DOHH2 (cell line): Measurements from ENCODE around the gene CHAMP1.

Experiments used
- H3F3A ChIP-seq: fragments of 200-600 bp; sonication (generic), shearing (Covaris generic); 2 replicates; pipeline ENCODE4 v1.6.0; 2016; ENCODE audit warnings: antibody characterized with exemption, mild to moderate bottlenecking; ENCODE audit not compliant: control insufficient read depth, insufficient read depth
- H3K27ac ChIP-seq: fragments of 200-600 bp; sonication (generic); 2 replicates; pipeline ENCODE4 v1.5.1; 2014; ENCODE audit warnings: low read depth, mild to moderate bottlenecking, low read length, moderate library complexity
- H3K27me3 ChIP-seq: fragments of 200-600 bp; sonication (generic); 2 replicates; pipeline ENCODE4 v1.6.1; 2014; ENCODE audit warnings: mild to moderate bottlenecking, low read length, mixed read lengths; ENCODE audit not compliant: control insufficient read depth
- H3K36me3 ChIP-seq: fragments of 200-600 bp; sonication (generic); 2 replicates; pipeline ENCODE4 v1.6.1; 2014; ENCODE audit warnings: mild to moderate bottlenecking, low read length, moderate library complexity, mixed read lengths; ENCODE audit not compliant: control insufficient read depth
- H3K4me1 ChIP-seq: fragments of 200-600 bp; sonication (generic); 2 replicates; pipeline ENCODE4 v1.6.1; 2014; ENCODE audit warnings: mild to moderate bottlenecking, low read length, mixed read lengths; ENCODE audit not compliant: control insufficient read depth
- H3K4me2 ChIP-seq: fragments of 200-600 bp; sonication (generic); 2 replicates; pipeline ENCODE4 v1.6.0; 2014; ENCODE audit warnings: mild to moderate bottlenecking, low read length, moderate library complexity
- H3K4me3 ChIP-seq: fragments of 200-600 bp; sonication (generic); 2 replicates; pipeline ENCODE4 v1.5.1; 2014; ENCODE audit warnings: mild to moderate bottlenecking, low read length, mixed read lengths
- H3K79me2 ChIP-seq: fragments of 200-600 bp; sonication (generic); 2 replicates; pipeline ENCODE4 v1.6.1; 2014; ENCODE audit warnings: mild to moderate bottlenecking, low read length, mixed read lengths; ENCODE audit not compliant: control insufficient read depth
- H3K9me2 ChIP-seq: fragments of 200-600 bp; sonication (generic); replicated peaks from 2 replicates; pipeline ENCODE4 v1.6.1; 2014; ENCODE audit warnings: mild to moderate bottlenecking, low read length, mixed read lengths; ENCODE audit not compliant: control insufficient read depth
- H3K9me3 ChIP-seq: fragments of 200-600 bp; sonication (generic); 2 replicates; pipeline ENCODE4 v1.6.1; 2014; ENCODE audit warnings: antibody characterized with exemption, low read length, mixed read lengths; ENCODE audit not compliant: control insufficient read depth, insufficient read depth
- H4K20me1 ChIP-seq: fragments of 200-600 bp; sonication (generic); 2 replicates; pipeline ENCODE4 v1.6.0; 2014; ENCODE audit warnings: low read depth, mild to moderate bottlenecking, antibody characterized with exemption, low read length, moderate library complexity; ENCODE audit not compliant: control insufficient read depth, insufficient read depth
- CTCF ChIP-seq: fragments of 200-600 bp; sonication (generic); IDR thresholded peaks from one replicate; pipeline ENCODE4 v1.5.1; 2014; ENCODE audit warnings: antibody characterized with exemption, mild to moderate bottlenecking, low read depth, low read length; ENCODE audit not compliant: poor library complexity, severe bottlenecking
- EZH2phosphoT487 ChIP-seq: fragments of 200-600 bp; sonication (generic); IDR thresholded peaks from 2 replicates; pipeline ENCODE4 v1.6.1; 2017; ENCODE audit warnings: borderline replicate concordance, mild to moderate bottlenecking, antibody characterized with exemption, low read length, moderate library complexity, mixed read lengths

The CHAMP1 gene

GRCh38 chr13:114275304-114275703, 39.0 kb upstream of the CHAMP1 start:
- TF ChIP-seq EZH2phosphoT487 (no peak), CTCF (no peak)
- H3K27me3 ChIP-seq: no peaks in the 10 kb centered on the region
- peaks cover 26% of the 10 kb centered on the region for H3F3A ChIP-seq
- no peaks in the 10 kb centered on the region for H3K9me2 ChIP-seq
- H3K4me1 ChIP-seq: peaks cover 14% of the 10 kb centered on the region
- H3K4me3 ChIP-seq: no peak overlapping the region
- no peaks in the 10 kb centered on the region for H3K79me2 ChIP-seq
- H3K4me2 ChIP-seq: no peak overlapping the region
- H3K36me3 ChIP-seq: peaks cover 61% of the 10 kb centered on the region
- H3K9me3 ChIP-seq: no peaks in the 10 kb centered on the region
- no peak overlapping the region for H3K27ac ChIP-seq
- no peaks in the 10 kb centered on the region for H4K20me1 ChIP-seq

GRCh38 chr13:114279146-114279545, 35.2 kb upstream of the CHAMP1 start:
- peaks cover 35% of the 10 kb centered on the region for H3F3A ChIP-seq
- peak overlapping the region; percentile 95 for H3K27ac ChIP-seq
- peak overlapping the region; percentile 97; the same call in 1 of the 2 replicates for H3K4me2 ChIP-seq
- no peak overlapping the region for H3K4me3 ChIP-seq
- peaks cover 57% of the 10 kb centered on the region for H3K36me3 ChIP-seq
- TF ChIP-seq CTCF: no peak
- no peak for TF ChIP-seq EZH2phosphoT487
- peaks cover 22% of the 10 kb centered on the region for H3K79me2 ChIP-seq
- H3K9me3 ChIP-seq: no peaks in the 10 kb centered on the region
- peaks cover 28% of the 10 kb centered on the region for H3K4me1 ChIP-seq
- no peaks in the 10 kb centered on the region for H3K27me3 ChIP-seq
- no peaks in the 10 kb centered on the region for H4K20me1 ChIP-seq
- no peaks in the 10 kb centered on the region for H3K9me2 ChIP-seq

DNA sequence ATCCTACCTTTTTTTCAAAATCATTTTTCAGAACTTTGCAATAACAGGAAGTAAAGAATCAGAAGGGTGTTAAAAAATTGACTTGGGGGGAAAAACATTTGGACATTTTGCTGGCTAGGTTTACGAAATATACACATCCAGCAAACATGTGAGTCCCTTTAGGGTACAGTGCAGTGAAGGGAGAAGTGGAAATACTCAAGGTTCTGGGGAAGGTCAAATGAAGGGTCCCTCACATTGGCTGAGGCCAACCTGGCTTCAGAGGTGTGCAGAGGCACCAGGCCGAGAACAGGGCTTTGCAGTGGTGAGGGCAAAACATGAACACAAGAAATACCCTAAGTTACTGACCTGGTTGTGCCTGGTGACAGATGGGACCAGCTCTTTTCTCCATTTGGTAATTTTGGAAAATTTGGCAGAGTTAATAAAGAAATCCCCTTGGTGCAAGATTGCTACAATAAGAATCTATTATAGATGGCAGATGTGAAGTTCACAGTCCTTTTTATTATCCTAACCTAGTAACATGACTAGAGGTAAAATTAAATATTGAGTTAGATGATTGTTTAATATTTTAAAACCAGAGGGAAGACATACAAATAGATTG, 34.4 kb upstream of the CHAMP1 start:
- H3K4me3 ChIP-seq: peak overlapping the region; percentile 78
- TF ChIP-seq CTCF: no peak
- no peak for TF ChIP-seq EZH2phosphoT487
- H3K27ac ChIP-seq: peak overlapping the region; percentile 95
- H3F3A ChIP-seq: peaks cover 35% of the 10 kb centered on the region
- H3K27me3 ChIP-seq: no peaks in the 10 kb centered on the region
- H3K36me3 ChIP-seq: peaks cover 57% of the 10 kb centered on the region
- H3K4me1 ChIP-seq: peaks cover 28% of the 10 kb centered on the region
- peaks cover 29% of the 10 kb centered on the region for H3K79me2 ChIP-seq
- peak overlapping the region; percentile 97 for H3K4me2 ChIP-seq
- no peaks in the 10 kb centered on the region for H3K9me2 ChIP-seq
- no peaks in the 10 kb centered on the region for H4K20me1 ChIP-seq
- no peaks in the 10 kb centered on the region for H3K9me3 ChIP-seq
